Activated CD4-positive, alpha-beta memory T cell treated with anti-CD3 and anti-CD28 coated beads for 36 hours (primary cell): ENCODE results near the gene SCN8A. TPM values are rescaled to one million over a fixed set of nuclear protein-coding genes. Genes with fewer than 3 reads are reported as not detected.

ENCODE experiments used
- CTCF ChIA-PET: fragments of 350-600 bp; sonication (Branson Sonifier 250); formaldehyde crosslinking; loops from one replicate; lab custom pipeline; 2021; ENCODE audit warnings: antibody characterized with exemption, inconsistent platforms; lab: Charles Lee
- POLR2A ChIA-PET: fragments of 350-600 bp; sonication (Branson Sonifier 250); formaldehyde crosslinking; loops from one replicate; lab custom pipeline; 2021; ENCODE audit warnings: antibody characterized with exemption; lab: Charles Lee
- DNase-seq: peaks from one replicate; pipeline ENCODE4 v3.0.0-alpha.2; 2020
- H3K27ac Mint-ChIP-seq: one replicate; pipeline ENCODE4 v1.8.0; 2021; ENCODE audit warnings: mixed read lengths
- H3K27me3 Mint-ChIP-seq: one replicate; pipeline ENCODE4 v1.8.0; 2021; ENCODE audit warnings: mixed read lengths
- H3K36me3 Mint-ChIP-seq: one replicate; pipeline ENCODE4 v1.8.0; 2021; ENCODE audit warnings: mixed read lengths
- H3K4me1 Mint-ChIP-seq: one replicate; pipeline ENCODE4 v1.8.0; 2021; ENCODE audit warnings: low read depth, mixed read lengths
- H3K4me3 Mint-ChIP-seq: one replicate; pipeline ENCODE4 v1.8.0; 2021; ENCODE audit warnings: mild to moderate bottlenecking, mixed read lengths
- H3K9me3 Mint-ChIP-seq: one replicate; pipeline ENCODE4 v1.8.0; 2021; ENCODE audit warnings: mixed read lengths
- intact Hi-C: fragments of 100-400 bp; cut with micrococcal nuclease; formaldehyde crosslinking; loops from one replicate; pipeline ENCODE4 v1.15.1; 2023
- total RNA-seq, 2 experiments: library from RNA; stranded (reverse); gene quantifications; one replicate each; pipeline ENCODE4 v1.2.3, GENCODE V29; 2021

SCN8A gene
- total RNA-seq, 2 experiments from 2014 or later = 0.51 to 0.64 TPM

DNA sequence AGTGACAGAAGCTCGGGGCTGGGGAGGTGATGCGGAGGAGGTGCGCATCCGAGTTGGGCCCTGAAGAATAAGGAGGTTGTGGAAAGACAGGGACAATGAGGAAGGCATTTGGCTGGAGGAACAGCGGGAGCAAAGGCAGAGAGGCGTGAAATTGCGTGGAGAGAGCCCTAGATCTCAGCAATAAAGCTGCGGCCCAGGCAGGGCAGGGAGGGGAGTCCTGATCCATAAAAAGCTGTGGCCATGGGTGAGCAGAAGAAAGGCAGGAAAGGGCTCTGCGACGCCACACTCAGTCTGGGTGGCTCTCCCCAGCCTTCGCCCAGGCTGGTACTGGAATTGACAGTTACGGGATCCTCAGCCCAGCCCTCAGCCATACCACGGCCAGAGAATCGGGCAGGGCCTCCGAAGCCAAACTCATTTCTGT, 255.2 kb downstream of the SCN8A start:
- ChIA-PET POLR2A (no interaction called here), CTCF (no interaction called here)
- H3K36me3 Mint-ChIP-seq = no peaks in the 10 kb centered on the region
- peak overlapping the region; percentile 18 for H3K4me3 Mint-ChIP-seq
- no peaks in the 10 kb centered on the region for H3K9me3 Mint-ChIP-seq
- intact Hi-C loops = no loop called here
- DNase-seq = no peak
- peaks cover 48% of the 10 kb centered on the region for H3K27me3 Mint-ChIP-seq
- peaks cover 14% of the 10 kb centered on the region for H3K4me1 Mint-ChIP-seq
- H3K27ac Mint-ChIP-seq = no peak overlapping the region

DNA sequence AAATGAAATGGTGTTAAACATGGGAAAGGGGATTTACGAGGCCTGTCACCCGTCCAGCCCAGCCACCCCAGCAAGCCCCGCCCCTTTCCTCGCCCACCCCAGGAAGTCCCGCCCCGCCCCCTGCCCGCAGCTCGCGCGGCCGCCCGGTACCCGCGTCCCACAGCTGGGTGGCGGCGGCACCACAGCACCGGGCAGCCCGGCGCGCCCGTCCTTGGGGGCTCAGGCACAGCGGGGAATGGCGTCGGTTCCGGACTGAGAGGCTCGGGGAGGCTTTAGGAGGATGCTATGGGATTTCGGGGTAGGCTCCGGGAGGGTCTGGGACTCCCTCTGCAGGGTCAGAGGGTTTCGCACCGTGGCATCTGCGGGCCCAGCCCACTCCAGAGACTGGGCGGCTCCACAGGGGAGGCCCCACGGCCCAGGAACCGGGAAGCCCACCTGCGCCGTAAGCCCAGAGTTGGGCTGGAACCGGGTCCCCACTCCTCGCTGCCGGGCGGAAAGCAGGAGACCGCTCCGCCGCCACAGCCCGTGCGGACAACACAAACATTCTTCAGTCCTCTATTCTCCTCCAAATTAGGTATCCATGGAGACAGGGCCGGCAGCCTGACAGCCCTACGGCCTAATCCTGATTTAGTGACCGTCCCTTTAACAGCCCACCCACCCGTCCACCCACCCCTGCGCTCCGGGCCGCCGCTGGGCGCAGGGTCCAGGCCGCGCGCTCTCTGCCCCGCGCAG, 256.0 kb downstream of the SCN8A start:
- Mint-ChIP-seq H3K36me3 (no peaks in the 10 kb centered on the region), H3K4me1 (peaks cover 18% of the 10 kb centered on the region), H3K4me3 (peak overlapping the region; percentile 61), H3K9me3 (no peaks in the 10 kb centered on the region), H3K27ac (no peak overlapping the region), H3K27me3 (peaks cover 42% of the 10 kb centered on the region)
- ChIA-PET POLR2A (no interaction called here), CTCF (no interaction called here)
- DNase-seq = peak; percentile 59
- intact Hi-C loops = no loop called here

DNA sequence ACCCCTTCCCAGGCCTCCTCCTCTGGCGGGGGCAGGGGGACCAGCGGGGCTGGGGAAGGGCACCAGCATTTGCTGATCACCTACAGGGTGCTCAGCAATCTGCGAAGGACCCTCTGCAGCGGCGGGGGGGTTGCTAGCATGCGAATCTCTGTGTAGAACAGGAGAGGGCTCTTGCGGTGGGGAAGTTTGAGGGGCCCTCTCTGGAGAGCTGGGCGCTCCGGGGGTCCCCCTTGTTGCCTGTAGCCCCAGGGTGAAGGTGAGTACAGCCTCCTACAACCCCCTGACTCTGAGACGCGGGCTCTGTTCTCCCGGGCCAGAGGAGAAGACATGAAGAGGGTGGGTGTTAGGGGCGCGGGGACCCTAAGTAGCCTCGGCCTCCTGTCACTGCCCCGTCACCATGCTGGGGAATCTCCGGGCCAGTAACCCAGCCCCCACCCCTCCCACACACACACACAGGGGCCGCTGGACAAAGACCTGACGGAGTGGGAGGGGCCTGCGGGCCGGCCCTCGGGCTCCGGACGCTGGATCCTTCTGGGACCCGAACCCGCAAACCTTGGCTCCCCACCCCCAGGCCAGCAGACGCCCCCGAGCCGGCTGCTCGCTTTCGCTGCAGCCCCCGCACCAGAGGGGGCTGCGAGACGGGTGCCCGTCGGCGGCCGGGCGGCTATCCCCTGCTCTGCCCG, 256.8 kb downstream of the SCN8A start:
- ChIA-PET POLR2A (no interaction called here), CTCF (no interaction called here)
- Mint-ChIP-seq H3K27me3 (peaks cover 41% of the 10 kb centered on the region), H3K4me1 (peaks cover 20% of the 10 kb centered on the region), H3K27ac (no peak overlapping the region), H3K9me3 (no peaks in the 10 kb centered on the region), H3K36me3 (no peaks in the 10 kb centered on the region), H3K4me3 (no peak overlapping the region)
- no peak for DNase-seq
- intact Hi-C loops = no loop called here

DNA sequence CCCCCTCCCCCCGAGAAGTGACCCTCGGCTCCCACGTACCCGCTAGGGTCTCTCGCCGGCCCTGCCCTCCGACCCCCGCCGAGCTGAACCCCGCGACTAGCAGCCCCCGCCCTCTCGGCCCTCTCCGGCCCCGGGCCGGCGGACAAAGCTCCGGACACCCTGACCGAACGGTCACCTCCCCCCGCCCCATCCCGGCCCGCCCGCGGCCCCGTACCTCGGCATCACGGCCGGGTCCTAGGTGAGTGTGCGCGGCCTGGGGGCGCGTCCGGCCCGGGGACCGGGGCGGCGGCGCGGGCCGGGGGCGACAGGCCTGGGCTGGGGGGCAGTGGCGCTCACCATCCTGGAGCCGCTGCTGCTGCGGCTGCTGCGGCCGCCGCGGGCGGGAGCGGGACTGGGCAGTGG, 257.3 kb downstream of the SCN8A start, which contains the start of gene FIGNL2:
Gene FIGNL2 (minus strand): TSS at position 393 of the 402 bp plus-strand sequence. CDS start 26,305 bp downstream, outside the sequence.
- intact Hi-C loops = no loop called here

DNA sequence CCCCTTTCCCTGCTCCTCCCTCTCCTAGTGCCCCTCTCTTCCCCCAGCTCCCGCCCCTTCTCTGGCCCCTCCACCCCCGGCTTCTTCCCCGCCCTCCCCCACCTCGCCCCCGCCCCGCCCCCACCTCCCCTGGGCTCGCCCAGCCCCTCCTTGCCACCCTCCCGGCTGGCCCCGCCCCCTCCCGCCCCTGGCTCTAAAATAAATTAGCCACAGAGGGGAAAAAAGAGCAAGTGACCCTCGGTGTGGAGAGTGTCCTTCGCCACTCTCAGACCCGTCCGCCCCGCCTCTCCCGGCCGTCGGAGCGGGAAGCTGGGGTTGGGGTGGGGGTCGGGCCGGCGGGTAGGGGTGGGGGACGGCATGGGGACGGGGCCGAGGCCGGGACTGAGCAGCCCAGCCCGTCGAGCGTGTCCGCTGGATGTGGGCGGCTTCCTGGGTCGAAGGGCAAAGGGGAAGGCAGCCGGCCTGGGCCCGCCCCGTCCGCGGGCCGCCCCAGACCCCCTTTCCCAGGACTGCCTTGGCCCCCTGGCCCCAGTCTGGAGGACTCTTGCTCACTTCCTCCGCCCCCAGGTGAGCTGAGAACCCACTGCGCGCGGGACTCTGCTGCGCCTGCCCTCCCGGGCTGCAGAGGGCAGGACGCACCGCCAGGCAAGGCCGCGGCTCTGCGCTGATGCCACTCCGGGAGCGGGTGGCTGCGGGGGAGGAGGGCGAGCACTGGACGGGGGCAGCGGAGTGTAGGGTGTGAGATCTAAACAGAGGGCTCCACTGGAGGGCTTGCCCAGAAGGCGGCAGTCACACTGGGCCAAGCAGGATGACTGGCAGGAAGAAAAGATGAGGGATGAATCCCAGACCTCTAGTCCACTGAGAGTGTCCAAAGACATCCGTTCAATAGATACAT, 258.1 kb downstream of the SCN8A start:
- ChIA-PET POLR2A (no interaction called here), CTCF (no interaction called here)
- no peaks in the 10 kb centered on the region for H3K9me3 Mint-ChIP-seq
- H3K4me1 Mint-ChIP-seq = peaks cover 20% of the 10 kb centered on the region
- no peak overlapping the region for H3K27ac Mint-ChIP-seq
- H3K36me3 Mint-ChIP-seq = no peaks in the 10 kb centered on the region
- peaks cover 32% of the 10 kb centered on the region for H3K27me3 Mint-ChIP-seq
- intact Hi-C loops = no loop called here
- no peak for DNase-seq
- H3K4me3 Mint-ChIP-seq = no peak overlapping the region

More for the DNA sequence above, 257.3 kb downstream of the SCN8A start, which contains the start of gene FIGNL2:
- CTCF ChIA-PET = no interaction called here
- POLR2A ChIA-PET = no interaction called here
- Mint-ChIP-seq H3K27ac (no peak within 1 kb of the TSS), H3K36me3 (no peaks in the 10 kb centered on the region), H3K27me3 (peaks cover 39% of the 10 kb centered on the region), H3K9me3 (no peaks in the 10 kb centered on the region), H3K4me1 (peaks cover 20% of the 10 kb centered on the region), H3K4me3 (no peak within 1 kb of the TSS)
- no peak for DNase-seq

DNA sequence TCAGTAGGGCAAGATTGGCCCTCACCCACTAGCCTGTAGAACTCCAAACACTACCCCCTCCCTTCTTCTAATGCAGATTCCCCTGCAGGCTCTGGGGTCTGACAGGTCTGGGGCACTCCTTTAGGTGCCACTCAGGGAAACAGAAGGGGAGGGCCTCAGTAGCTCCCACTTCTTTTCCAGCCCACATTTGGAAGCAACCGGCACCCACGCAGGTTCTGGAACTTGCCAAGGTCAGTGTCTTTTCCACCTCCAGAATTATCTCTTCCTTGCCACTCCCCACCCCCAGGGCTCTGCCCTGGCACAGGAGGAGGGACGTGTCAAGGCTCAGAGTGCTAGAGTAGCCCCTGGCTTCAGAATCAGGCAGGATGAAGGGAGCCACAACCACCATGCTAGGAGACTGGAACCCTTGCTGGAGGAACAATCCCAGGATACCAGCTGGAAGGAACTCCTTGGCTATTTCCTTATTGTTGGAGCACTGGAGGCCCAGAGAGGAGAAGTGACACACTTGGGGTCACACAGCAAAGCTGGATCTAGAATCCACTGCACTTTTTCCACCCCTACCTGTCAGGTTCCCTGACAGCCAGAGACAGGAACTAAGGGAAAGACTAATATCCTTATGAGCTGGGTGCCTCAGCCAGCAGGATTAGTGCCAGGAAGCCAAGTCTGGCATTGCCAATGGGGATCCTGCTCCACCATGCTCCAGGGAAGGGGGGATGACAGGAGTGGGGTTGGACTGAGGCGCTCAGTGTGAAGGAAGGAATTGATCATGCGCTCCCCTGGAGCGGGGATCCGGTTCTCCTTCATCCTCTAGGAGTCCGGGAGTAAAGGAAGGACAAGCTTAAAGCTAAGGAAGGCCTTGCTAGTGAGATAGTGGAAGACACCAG, 259.3 kb downstream of the SCN8A start:
- Mint-ChIP-seq H3K4me3 (no peak overlapping the region), H3K9me3 (no peaks in the 10 kb centered on the region), H3K4me1 (peaks cover 20% of the 10 kb centered on the region), H3K27ac (no peak overlapping the region), H3K27me3 (peaks cover 21% of the 10 kb centered on the region), H3K36me3 (no peaks in the 10 kb centered on the region)
- CTCF ChIA-PET = no interaction called here
- no peak for DNase-seq
- intact Hi-C loops = no loop called here
- POLR2A ChIA-PET = no interaction called here

DNA sequence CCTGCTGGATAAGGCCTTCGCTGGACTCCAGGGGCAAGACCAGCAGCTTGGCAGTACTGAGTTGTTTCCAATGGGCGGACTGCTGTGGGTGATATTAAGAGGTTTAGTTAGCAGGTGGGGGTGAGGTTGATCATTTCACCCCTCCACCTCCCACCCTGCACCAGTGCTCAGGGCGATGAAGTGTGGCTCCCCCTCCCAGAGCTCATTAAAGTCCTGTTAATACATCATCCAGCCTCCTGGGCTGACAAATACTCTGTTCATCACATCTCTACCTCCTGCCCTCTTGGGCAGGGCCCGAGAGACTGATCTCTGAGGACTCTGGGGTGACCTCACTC, 259.9 kb downstream of the SCN8A start:
- Mint-ChIP-seq H3K27me3 (peaks cover 15% of the 10 kb centered on the region), H3K4me1 (peaks cover 19% of the 10 kb centered on the region), H3K36me3 (no peaks in the 10 kb centered on the region), H3K9me3 (no peaks in the 10 kb centered on the region), H3K27ac (no peak overlapping the region), H3K4me3 (no peak overlapping the region)
- intact Hi-C loops = no loop called here
- no peak for DNase-seq
- ChIA-PET CTCF (interaction anchor here (0.6 kb wide), 1 partner anchor 127 kb away, joined by 4 read pairs; no protein-coding TSS in a partner anchor), POLR2A (no interaction called here)

DNA sequence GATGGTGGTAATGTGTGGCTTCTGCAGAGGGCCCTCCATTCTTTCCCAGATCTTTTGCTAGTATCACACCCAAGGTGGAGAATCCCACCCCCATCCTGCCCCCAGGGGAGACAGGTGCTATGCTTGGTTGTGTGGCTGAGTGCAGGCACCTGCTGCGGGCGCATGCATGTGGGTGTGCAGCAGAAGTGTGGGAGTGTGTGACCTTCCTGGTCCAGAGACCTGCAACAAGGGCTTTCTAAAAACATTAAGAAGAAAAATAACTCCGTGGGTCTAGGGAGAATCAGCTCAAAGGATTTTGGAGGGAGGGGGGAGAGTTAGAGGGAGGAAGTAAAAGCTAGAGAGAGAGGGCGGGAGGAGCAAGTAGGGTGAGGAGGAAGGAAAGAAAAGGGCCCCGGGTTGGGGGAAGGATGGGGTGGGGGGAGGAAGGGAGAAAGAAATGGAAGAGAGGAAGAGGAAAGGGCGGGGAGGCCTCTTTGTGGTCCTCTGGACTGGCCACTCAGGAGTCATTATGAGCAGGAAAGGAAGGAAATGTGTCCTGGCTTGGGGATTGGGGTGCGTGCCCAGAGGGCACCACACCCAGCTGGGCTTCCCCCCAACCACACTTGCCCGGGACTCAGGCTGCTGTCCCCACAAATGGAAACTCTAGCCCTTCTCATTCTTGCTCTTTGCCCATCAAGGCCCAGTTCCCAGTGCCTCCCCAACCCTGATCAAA, 260.5 kb downstream of the SCN8A start:
- peaks cover 16% of the 10 kb centered on the region for H3K27me3 Mint-ChIP-seq
- ChIA-PET POLR2A (no interaction called here), CTCF (interaction anchor here (0.6 kb wide), 1 partner anchor 127 kb away, joined by 4 read pairs; no protein-coding TSS in a partner anchor)
- peaks cover 14% of the 10 kb centered on the region for H3K4me1 Mint-ChIP-seq
- intact Hi-C loops = no loop called here
- no peak for DNase-seq
- H3K36me3 Mint-ChIP-seq = no peaks in the 10 kb centered on the region
- H3K27ac Mint-ChIP-seq = no peak overlapping the region
- no peaks in the 10 kb centered on the region for H3K9me3 Mint-ChIP-seq
- H3K4me3 Mint-ChIP-seq = no peak overlapping the region

DNA sequence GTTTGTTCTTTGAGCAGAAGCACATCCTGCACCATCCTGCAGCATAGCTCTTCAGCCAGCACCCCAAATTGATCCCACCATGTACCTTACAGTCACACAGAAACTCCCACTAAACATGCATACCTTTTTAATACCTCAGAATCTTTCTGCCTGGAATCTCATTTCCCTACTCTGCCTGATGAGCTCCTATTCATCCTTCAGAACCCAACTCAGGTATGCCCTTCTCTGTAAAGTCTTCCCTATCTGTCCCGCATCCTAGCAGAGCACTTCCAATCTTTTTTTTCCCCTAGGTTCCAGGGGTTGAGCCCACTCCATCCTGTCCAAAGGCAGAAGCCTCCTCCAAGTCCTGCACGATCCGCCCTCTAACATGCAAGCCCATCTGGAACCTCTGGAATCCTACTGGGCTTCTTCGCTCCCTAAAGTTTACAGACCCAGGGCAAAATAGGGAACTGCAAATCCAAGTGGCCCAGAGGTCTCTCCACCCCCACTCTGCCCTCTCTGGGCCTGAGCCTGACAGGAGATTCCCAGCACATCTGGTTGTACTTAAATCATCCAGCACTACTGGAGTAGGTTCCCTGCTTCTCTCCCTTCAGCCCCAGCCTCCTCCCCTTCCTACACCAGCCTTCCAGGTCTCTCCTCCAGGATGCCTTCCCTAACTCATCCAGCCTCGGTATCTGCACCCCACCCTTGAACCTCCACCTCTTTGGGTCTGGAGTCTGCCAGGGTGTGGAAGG, 261.5 kb downstream of the SCN8A start:
- H3K9me3 Mint-ChIP-seq = no peaks in the 10 kb centered on the region

DNA sequence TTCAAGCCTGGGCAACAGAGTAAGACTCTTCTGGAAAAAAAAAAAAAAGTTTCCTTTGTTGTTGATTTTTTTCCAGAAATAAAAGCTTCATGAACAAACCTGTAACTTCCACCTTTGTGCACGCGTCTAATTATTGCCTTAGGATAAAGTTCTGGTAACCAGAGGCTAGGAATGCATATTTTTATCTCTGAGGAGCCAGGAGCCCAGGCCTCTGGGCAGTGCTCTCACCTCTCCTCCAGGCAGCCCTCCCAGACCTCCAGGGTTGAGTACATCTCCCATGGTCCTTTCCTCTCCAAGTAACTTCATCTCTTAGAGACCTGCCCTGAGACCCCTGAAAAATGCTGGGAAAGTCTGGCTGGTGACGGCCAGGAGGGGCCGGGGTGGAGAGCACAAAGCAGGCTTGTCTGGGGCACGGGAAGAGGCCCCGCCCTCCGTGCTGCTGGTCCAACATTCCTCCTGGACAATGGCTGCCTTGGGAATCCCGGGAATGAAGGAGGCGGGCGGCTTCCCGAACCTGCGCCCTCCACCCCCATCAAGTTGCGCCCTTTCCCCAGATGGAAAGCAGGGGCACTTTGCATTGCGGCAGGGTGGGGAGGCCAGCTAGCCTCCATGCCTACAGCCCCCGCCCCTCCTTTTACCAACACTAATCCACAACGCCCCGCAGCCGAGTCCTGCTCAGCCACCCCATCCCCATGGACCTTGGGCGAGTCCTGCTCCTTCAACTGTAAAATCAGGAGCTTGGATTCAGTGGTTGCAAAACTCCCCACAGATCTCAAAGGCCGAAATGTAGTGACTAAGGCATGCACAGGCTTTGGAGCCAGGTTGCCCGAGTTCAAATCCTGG, 264.8 kb downstream of the SCN8A start:
- intact Hi-C loops = no loop called here
- no peak for DNase-seq
- no peaks in the 10 kb centered on the region for H3K36me3 Mint-ChIP-seq
- no peak overlapping the region for H3K27ac Mint-ChIP-seq
- ChIA-PET CTCF (interaction anchor here (0.6 kb wide), 1 partner anchor 469 kb away, joined by 3 read pairs; no protein-coding TSS in a partner anchor), POLR2A (interaction anchor here (0.6 kb wide), 1 partner anchor 356 kb away, joined by 4 read pairs; no protein-coding TSS in a partner anchor)
- H3K4me3 Mint-ChIP-seq = no peak overlapping the region
- peaks cover 9% of the 10 kb centered on the region for H3K4me1 Mint-ChIP-seq
- H3K27me3 Mint-ChIP-seq = peaks cover 13% of the 10 kb centered on the region
- H3K9me3 Mint-ChIP-seq = no peaks in the 10 kb centered on the region

More for the DNA sequence above, 261.5 kb downstream of the SCN8A start:
- intact Hi-C loops = no loop called here
- Mint-ChIP-seq H3K27me3 (peaks cover 16% of the 10 kb centered on the region), H3K4me3 (no peak overlapping the region), H3K27ac (no peak overlapping the region), H3K36me3 (no peaks in the 10 kb centered on the region), H3K4me1 (peaks cover 11% of the 10 kb centered on the region)
- ChIA-PET CTCF (no interaction called here), POLR2A (no interaction called here)
- DNase-seq = no peak
